Glomerular visceral epithelial cell (primary cell): Measurements from ENCODE around the gene RBBP5.

Experiments
- DNase-seq: peaks from one replicate; pipeline ENCODE4 v3.0.0-alpha.2; 2016; ENCODE audit errors: extremely low spot score

Gene RBBP5

GRCh38 chr1:205133287-205133686 is 11.5 kb upstream of the RBBP5 start:
- DNase-seq = no peak

- no peak for DNase-seq
These were observed 7.8 kb upstream of the RBBP5 start for GRCh38 chr1:205129447-205130029.

- no peak for DNase-seq
These were observed 6.3 kb upstream of the RBBP5 start for GRCh38 chr1:205128050-205128449.

- DNase-seq = no peak
These were observed 5.9 kb upstream of the RBBP5 start for GRCh38 chr1:205127646-205128045.

GRCh38 chr1:205124726-205125125 is 2.9 kb upstream of the RBBP5 start:
- no peak for DNase-seq

GRCh38 chr1:205122489-205122882 is 708 bp upstream of the RBBP5 start:
- DNase-seq = no peak

- no peak for DNase-seq
These were observed 3.0 kb downstream of the RBBP5 start for GRCh38 chr1:205118752-205119151.

GRCh38 chr1:205111354-205111753 is 10.4 kb downstream of the RBBP5 start:
- DNase-seq = no peak

- no peak for DNase-seq
These were observed 12.1 kb downstream of the RBBP5 start for GRCh38 chr1:205109711-205110110.

- DNase-seq = no peak
These were observed 12.5 kb downstream of the RBBP5 start for GRCh38 chr1:205109269-205109668.

- no peak for DNase-seq
These were observed 13.3 kb downstream of the RBBP5 start for GRCh38 chr1:205108464-205108863.

GRCh38 chr1:205107327-205107726 is 14.5 kb downstream of the RBBP5 start:
- no peak for DNase-seq

- DNase-seq = no peak
These were observed 19.4 kb downstream of the RBBP5 start for GRCh38 chr1:205102404-205102803.

- no peak for DNase-seq
These were observed 23.5 kb downstream of the RBBP5 start for GRCh38 chr1:205098242-205098641.

- no peak for DNase-seq
These were observed 26.4 kb downstream of the RBBP5 start for GRCh38 chr1:205095422-205095821.

GRCh38 chr1:205091043-205091740 is 30.6 kb downstream of the RBBP5 start:
- no peak for DNase-seq

GRCh38 chr1:205088341-205088740 is 33.4 kb downstream of the RBBP5 start:
- no peak for DNase-seq

GRCh38 chr1:205084360-205084759 is 37.4 kb downstream of the RBBP5 start, which contains the start of gene TMEM81:
TSS of gene TMEM81 (minus strand) at chr1:205084460. CDS start at chr1:205084320, 140 bp downstream.
- no peak for DNase-seq

- no peak for DNase-seq
These were observed 39.3 kb downstream of the RBBP5 start for GRCh38 chr1:205082431-205082830.

- no peak for DNase-seq
These were observed 43.9 kb downstream of the RBBP5 start for GRCh38 chr1:205077934-205078311.

- no peak for DNase-seq
These were observed 44.4 kb downstream of the RBBP5 start for GRCh38 chr1:205077158-205077933.

- DNase-seq = no peak
These were observed 45.5 kb downstream of the RBBP5 start for GRCh38 chr1:205076245-205076761.
